CD4-positive, alpha-beta T cell treated with Interferon gamma for 1 hour (primary cell): Measurements from ENCODE around the gene NKG7.
A peak's percentile ranks its signal among the peaks of the same experiment; 100 is the strongest.

ENCODE experiments used
- DNase-seq: peaks from one replicate; pipeline ENCODE4 v3.0.0-alpha.2; 2020

Gene NKG7

DNA sequence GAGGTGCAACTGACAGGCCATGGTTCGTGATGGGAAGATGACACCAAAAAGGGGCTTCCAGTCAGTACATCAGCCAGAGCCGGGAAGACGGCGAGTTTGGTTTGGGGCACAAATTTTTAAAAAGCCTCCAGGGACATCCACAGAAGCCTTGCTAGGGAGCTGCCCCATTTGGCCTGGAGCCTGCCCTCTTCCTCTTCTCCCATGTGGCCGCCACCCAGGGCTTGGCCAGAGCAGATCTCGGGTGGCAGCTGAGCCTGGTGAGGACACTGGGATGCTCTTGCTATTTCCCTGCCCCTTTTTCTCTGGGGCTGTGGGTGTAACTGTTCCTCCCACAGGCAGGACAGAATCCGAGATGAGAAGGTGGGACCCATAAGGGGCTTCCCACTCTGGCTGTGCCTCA is 14.5 kb downstream of the NKG7 start:
- DNase-seq, result no peak

GRCh38 chr19:51356159-51356801 is 16.2 kb downstream of the NKG7 start:
- no peak for DNase-seq

DNA sequence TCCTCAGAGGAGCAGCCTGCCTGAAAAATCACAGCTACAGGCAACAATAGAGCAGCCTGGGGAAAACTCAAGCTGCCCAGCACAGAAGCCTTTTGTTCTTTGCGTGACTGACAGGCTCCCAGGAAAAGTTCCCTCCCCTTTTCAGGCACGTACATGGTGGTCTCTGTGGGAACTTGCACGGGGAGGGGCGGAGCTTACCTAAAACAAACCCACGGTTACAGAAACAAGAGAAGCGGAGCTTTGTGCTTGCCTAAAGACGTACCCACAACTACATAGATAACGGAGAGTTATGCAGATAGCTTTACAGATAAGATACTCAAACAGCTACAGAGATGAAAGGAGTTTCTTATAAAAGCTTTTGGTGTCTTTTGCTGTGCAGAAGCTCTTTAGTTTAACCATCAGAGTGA is 17.7 kb downstream of the NKG7 start:
- DNase-seq, result peak; percentile 44

- DNase-seq, result no peak
Observed at GRCh38 chr19:51354103-51354741, 18.2 kb downstream of the NKG7 start.

DNA sequence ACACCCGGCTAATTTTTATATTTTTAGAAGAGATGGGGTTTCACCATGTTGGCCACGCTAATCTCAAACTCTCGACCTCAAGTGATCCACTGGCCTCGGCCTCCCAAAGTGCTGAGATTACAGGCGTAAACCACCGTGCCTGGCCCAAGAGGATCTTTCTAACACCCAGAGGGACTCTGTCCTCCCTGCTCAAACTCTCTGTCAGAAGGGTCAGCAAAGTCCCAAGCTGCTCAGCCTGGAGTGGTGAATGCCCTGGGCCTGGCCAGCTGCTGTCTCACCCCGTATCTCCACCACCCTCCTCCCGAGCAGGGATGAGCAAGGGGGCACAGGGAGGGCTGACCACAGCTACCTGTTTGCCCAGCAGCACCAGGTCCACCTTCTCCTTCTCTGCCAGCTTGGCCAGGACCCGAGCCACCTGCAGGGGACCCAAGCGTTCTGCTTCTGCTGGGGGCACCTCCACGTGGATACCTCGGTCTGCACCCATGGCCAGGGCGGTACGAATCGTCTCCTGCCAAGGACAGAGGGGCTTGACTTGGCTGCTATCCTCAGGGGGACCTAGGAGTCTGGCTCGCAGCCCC is 19.6 kb downstream of the NKG7 start:
- DNase-seq, result no peak

DNA sequence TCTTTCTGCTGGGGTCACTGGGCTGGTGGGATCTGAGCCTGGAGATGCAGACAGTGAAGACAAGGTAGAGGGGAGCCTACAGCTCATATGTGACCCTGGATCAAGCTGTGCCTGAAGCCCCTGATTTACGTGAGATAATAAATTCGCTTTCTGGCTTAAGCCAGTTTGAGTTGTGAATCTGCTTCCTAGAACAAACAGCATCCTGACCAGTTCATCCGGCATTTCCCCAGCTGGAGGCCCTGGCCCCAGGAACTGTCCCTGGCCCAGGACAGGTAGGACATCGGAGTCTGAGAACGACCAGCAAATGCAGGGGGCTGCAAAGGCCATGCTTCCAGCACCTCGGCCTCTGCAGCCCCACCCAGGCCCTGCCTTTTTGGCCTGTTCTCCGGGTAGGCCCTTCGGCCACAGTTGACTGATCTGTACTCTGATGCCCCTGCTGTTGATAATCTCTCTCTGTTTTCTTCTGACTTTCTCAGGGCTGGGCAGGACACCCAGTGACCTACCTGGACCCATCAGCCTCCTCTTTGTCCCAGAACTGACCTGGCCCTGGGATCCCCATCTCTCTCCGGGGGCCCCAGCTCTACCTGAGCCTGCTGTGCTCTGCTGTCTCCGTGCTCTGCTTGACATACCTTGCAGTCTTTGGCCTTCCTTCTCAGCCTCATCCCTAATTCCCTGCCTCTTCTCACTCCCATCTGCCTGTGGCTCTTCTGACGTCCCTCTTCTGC is 21.0 kb downstream of the NKG7 start:
- DNase-seq, result no peak

DNA sequence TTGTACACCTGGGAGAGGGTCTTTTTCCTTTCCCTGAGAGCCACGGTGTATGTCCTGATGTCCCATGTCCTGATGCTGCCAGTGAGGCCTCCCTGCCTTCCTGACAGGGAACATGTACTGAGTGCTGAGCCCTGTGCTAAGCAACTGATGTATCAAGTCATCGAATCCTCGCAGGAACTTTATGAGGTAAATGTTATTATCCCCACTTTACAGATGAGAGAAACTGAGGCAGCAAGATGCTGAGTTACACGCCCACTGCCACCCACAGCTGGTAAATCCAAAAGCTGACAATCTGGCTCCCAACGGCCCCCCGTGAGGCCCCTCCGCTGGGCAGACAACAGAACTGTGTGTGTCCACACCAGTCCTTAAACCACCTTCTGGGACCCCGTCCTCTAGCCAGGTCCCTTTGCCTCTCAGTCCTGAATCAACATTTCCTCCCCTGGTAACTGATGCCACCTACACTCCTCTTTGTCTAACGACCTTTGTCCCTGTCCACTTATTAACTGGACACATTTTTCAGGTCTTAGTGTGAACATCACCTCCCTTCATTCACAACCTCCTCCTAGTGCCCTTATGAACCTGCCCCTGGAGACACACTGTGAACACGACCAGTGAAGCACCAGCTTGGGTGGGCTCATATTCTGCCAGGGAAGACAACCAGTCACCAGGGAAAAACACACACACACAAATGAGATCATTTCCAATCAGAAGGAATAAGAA is 25.1 kb downstream of the NKG7 start:
- no peak for DNase-seq

DNA sequence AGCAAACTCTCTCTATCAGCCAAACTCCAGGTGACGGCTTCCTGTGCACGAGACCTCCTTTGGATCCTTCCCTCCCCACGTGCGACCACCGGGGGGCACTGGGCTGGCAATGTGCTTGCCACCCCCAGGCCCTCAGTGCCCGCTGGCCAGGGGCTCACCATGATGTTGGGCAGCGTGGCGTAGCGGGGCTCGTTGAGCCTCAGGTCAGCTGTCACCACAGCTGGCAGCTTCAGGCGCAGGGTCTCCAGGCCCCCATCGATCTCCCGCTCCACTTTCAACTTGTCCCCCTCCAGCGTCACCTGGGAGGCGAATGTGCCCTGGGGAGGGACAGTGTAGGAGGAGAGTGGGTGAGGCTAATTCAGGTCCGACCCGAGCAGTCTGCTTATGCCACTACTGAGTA is 25.7 kb downstream of the NKG7 start:
- no peak for DNase-seq

DNA sequence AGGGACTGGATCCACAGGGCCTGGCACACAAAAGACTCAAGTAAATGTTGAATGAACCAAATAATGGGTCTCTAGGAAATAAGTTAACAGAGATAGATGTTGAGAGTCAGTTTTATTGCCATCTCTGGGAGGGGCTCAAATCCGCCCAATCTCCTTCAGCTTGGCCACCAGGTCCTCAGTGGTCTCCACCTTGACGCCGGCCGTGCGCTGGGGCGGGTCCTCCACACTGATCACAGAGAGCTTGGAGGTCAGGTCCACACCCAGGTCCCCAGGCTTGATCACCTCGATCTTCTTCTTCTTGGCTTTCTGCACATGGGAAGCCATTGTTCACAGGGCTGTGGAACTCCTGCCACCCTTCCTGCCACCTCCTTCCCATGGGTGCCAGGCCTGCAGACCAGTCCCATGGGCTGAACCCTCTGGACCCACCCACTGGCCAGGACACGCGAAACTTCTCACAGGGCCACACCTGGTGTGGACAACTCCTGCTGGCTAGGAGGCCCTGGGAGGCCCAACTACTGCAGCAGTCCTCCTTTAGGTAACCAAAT is 27.3 kb downstream of the NKG7 start:
- DNase-seq, result no peak

- DNase-seq, result no peak
Observed at GRCh38 chr19:51342631-51343569, 29.6 kb downstream of the NKG7 start.

DNA sequence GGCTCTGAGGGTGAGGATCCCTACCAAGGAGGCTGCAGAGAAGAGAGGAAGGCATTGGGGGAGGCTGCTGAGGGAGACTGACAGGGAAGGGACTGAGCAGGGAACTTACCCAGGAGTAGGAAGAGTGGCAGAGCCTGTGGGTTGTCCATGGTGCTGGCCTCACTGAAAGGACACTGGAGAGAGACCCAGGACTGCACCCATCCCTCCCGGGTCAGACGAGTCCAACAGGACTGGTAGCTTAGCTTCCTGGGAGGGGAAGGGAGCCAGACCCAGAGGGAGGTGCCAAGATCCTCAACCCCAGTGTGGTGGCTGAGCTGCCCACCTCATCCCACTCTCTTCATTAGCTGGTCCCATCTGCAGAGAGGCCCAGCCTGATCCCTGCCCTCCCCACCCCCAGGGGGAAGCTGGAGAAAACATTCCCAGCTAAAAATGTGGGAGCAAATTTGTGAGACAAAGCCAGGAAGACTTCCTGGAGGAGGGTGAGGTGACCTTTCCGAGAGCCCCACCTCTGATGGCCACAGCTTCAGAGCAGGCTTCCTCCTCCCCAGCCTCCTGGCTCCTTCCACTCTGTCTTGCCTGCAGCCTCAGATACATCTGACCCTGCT is 30.4 kb downstream of the NKG7 start, which contains the start of gene VSIG10L:
VSIG10L (minus strand) TSS at position 164 of the 605 bp plus-strand sequence; CDS start at position 149, 15 bp downstream.
- no peak for DNase-seq

- no peak for DNase-seq
Observed at GRCh38 chr19:51341066-51341465, 31.4 kb downstream of the NKG7 start.

- DNase-seq, result peak; percentile 93
Observed at GRCh38 chr19:51339687-51340656, 32.5 kb downstream of the NKG7 start.

GRCh38 chr19:51339313-51339686 is 33.2 kb downstream of the NKG7 start:
- DNase-seq, result no peak

DNA sequence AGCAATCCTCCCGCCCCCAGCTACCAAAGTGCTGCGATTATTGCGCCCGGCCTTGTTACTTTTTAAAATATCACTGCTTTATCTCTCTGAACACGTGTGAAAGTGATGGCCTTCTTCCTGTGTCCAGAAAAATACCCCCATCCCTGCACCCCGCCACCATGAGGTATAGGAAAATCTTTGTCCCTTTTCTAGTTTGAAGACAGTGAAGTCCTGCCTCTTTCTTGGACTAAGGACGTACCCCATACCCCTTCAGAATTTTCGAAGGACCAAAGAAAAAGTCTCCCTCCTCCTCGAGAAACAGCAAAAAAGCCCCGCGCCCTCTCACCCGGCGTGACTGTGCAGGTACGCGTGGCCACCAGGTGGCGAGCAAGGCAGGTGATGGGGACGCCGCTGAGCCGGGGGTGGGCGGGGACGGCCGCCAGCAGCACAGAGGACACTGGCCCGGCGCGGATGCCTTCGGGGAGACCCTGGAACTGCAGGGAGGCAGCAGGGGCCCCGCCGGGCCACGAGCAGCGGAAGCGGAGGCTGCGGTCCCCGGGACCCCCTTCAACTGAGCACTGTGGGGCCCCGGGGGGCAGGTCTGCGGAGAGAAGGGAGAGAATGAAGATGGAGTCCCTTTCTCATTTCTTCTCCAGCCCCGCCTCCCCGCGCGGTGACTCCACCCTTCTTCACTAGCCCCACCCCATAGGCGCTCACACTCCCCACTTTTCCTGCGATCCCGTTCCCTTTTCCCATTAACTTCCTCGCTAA is 33.7 kb downstream of the NKG7 start:
- peak; percentile 81 for DNase-seq

DNA sequence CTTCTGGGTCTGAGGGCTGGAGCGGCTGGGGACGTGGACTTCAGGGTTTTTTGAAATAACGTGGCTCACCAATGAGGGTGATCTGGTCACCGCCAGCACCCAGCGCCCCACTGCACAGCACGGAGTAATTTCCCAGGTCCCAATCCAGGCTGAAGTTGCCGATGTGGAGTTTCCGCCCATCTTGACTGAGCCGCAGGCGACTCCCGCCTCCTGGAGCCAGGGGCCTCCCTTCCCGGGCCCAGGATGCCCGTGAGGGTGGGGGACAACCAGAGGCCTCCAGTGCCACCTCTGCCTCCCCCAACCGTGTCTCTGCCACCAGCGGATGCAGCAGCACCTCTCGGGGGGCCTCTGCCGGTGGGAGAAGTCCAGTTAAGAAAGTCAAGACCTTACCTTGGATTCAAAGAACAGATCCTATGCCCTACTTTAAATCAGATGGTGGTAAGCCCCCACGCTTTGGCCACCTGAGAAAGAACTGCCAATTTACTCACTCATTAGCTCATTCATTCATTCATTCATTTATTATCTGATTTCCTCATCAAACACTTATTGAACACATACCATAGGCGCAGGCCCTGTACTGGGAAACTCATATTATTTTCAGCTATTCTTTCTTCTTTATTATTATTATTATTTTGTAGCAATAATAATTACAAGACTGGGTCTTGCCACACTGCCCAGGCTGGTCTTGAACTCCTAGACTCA is 34.4 kb downstream of the NKG7 start:
- no peak for DNase-seq

DNA sequence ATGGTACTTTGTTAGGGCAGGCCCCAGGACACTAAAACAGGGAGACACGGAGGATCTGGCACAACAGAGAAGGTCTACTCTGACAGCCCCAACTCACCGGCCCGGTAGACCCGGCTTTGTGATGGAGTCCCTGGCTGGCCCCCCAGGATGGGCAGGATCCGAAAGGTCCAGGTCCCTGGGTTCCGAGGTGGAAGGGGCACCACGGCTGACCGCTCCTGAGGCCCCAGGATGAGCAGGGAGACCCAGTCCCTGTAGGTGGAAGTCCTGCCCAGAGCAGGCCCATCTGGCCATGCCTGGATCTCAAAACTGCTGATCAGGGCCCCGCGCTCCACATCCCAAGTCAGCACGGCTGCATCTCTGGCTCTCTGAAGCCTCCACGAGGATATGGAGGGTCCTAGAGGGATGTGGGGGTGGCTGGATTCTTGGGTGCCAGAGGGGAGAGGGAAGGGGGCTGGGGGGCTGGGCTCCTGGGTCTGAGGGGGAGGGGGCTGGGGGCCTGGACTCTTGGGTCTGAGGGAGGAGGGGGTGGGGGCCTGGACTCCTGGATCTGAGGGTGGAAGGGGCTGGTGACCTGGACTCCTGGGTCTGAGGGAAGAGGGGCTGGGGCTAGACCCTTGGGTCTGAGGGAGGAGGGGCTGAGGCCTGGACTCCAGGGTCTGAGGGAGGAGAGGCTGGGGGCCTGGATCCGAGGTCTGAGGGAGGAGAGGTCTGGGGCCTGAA is 35.2 kb downstream of the NKG7 start:
- no peak for DNase-seq
